Colonic mucosa (tissue), 4 donors: Measurements from ENCODE around the gene TRAK1. TPM values are rescaled to one million over a fixed set of nuclear protein-coding genes. Genes with fewer than 3 reads are reported as not detected.

Experiments used
- DNase-seq: peaks from one replicate; pipeline ENCODE4 v3.0.0-alpha.2; 2020
- H3K27ac ChIP-seq: fragments of 200-600 bp; one replicate; pipeline ENCODE4 v1.8.0; 2021
- H3K27me3 ChIP-seq: fragments of 200-600 bp; one replicate; pipeline ENCODE4 v1.8.0; 2021
- H3K36me3 ChIP-seq: fragments of 200-600 bp; one replicate; pipeline ENCODE4 v1.8.0; 2021
- H3K4me1 ChIP-seq: fragments of 200-600 bp; one replicate; pipeline ENCODE4 v1.8.0; 2021; ENCODE audit warnings: mild to moderate bottlenecking
- H3K4me3 ChIP-seq: fragments of 200-600 bp; one replicate; pipeline ENCODE4 v1.8.0; 2021
- H3K9ac ChIP-seq, 2 donors: one replicate each; pipeline ENCODE4 v1.7.0; 2013; ENCODE audit warnings: control low read depth in 2 of 2, low read depth in 2 of 2, low read length in 2 of 2
- H3K9me3 ChIP-seq: fragments of 200-600 bp; one replicate; pipeline ENCODE4 v1.8.0; 2021
- intact Hi-C: fragments of 100-400 bp; cut with DNase I; formaldehyde crosslinking; loops from one replicate; pipeline ENCODE4 v1.14.1; 2022
- total RNA-seq, 2 donors: library from RNA; stranded (reverse); fragmentation: NEBNext Ultra II Directional in 1 of 2; extraction: Animal tissue kit (Norgen Biotek cat#: 25700) in 1 of 2; gene quantifications; one replicate each; pipeline ENCODE4 v1.2.1, GENCODE V29; 2021
- TF ChIP-seq, protein P1 (sequence below): fragments of 200-600 bp; IDR thresholded peaks from one replicate; pipeline ENCODE4 v1.8.0; 2022; ENCODE audit warnings: antibody characterized with exemption, mild to moderate bottlenecking
- donor health status: healthy.
- donor health status: DM: no; HTN: no; CAD: no.
- donor health status: DM: no; HTN: no; CAD: no.

The TRAK1 gene
- total RNA-seq, 2 donors from 2014 or later: 58.9 to 70.3 TPM

DNA sequence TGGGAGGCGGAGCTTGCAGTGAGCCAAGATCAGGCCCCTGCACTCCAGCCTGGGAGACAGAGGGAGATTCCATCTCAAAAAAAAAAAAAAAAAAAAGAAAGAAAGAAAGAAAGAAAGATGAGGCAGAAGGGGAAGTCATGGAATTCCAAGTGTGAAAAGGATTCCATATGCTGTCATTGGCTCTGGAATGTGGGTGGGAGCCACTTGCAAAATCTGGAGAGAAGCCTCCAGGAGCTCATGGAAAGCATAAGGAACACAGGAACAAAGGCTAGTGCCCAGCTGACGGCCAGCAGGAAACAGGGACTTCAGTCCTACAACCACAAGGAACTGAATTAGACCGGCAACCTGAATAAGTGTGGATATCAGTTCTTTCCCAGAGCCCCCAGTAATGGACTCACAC lies 12.5 kb upstream of the TRAK1 start:
- H3K9me3 ChIP-seq: no peaks in the 10 kb centered on the region
- H3K4me3 ChIP-seq: no peak overlapping the region
- intact Hi-C loops: no loop called here
- peak overlapping the region; percentile 63 for H3K27ac ChIP-seq
- H3K27me3 ChIP-seq: no peaks in the 10 kb centered on the region
- H3K9ac ChIP-seq: peak overlapping the region in 1 of 2 donors; percentile 26
- no peak for DNase-seq
- peaks cover 12% of the 10 kb centered on the region for H3K4me1 ChIP-seq
- TF ChIP-seq, protein P1, sequence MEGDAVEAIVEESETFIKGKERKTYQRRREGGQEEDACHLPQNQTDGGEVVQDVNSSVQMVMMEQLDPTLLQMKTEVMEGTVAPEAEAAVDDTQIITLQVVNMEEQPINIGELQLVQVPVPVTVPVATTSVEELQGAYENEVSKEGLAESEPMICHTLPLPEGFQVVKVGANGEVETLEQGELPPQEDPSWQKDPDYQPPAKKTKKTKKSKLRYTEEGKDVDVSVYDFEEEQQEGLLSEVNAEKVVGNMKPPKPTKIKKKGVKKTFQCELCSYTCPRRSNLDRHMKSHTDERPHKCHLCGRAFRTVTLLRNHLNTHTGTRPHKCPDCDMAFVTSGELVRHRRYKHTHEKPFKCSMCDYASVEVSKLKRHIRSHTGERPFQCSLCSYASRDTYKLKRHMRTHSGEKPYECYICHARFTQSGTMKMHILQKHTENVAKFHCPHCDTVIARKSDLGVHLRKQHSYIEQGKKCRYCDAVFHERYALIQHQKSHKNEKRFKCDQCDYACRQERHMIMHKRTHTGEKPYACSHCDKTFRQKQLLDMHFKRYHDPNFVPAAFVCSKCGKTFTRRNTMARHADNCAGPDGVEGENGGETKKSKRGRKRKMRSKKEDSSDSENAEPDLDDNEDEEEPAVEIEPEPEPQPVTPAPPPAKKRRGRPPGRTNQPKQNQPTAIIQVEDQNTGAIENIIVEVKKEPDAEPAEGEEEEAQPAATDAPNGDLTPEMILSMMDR: no peak
- H3K36me3 ChIP-seq: no peaks in the 10 kb centered on the region

- Histone ChIP-seq H3K27me3 (no peaks in the 10 kb centered on the region), H3K9me3 (no peaks in the 10 kb centered on the region), H3K9ac (peak overlapping the region; percentile 14 to 72), H3K4me1 (peaks cover 16% of the 10 kb centered on the region), H3K36me3 (no peaks in the 10 kb centered on the region), H3K27ac (peak overlapping the region; percentile 63), H3K4me3 (no peak overlapping the region)
- TF ChIP-seq, protein P1: no peak
- peak; percentile 47 for DNase-seq
- intact Hi-C loops: no loop called here
Measured at GRCh38 chr3:42079701-42080452, 11.3 kb upstream of the TRAK1 start.

DNA sequence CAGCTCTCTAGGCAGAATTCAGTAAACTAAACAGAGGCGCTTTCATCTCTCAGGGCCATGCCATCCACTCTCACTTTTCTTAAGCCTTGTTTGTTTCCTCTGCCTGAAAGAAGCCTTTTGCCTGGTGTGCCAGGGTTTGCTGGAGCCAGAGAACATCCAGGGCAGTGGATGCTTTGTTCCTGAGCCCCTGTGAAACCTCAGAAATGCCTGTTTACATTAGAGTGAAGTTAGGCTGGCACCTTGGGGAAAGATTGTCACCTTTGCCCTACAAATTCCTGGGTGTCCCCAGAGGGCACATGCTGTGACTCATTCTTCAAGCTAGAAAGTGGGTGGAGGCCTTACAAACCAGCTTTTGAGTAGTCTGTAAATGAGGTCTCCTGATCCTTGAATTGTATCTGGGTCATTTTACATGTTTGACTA lies 10.7 kb upstream of the TRAK1 start:
- intact Hi-C loops: no loop called here

GRCh38 chr3:42081838-42082473 lies 9.2 kb upstream of the TRAK1 start:
- no peak for DNase-seq
- no peaks in the 10 kb centered on the region for H3K27me3 ChIP-seq
- peaks cover 16% of the 10 kb centered on the region for H3K4me1 ChIP-seq
- H3K36me3 ChIP-seq: no peaks in the 10 kb centered on the region
- intact Hi-C loops: no loop called here
- no peak overlapping the region for H3K4me3 ChIP-seq
- TF ChIP-seq, protein P1: no peak
- H3K9ac ChIP-seq: no peak overlapping the region
- H3K9me3 ChIP-seq: no peaks in the 10 kb centered on the region
- peak overlapping the region; percentile 63 for H3K27ac ChIP-seq

More for the DNA sequence above, 10.7 kb upstream of the TRAK1 start:
- no peaks in the 10 kb centered on the region for H3K27me3 ChIP-seq
- peaks cover 16% of the 10 kb centered on the region for H3K4me1 ChIP-seq
- H3K9ac ChIP-seq: peak overlapping the region in 1 of 2 donors; percentile 72
- peak overlapping the region; percentile 63 for H3K27ac ChIP-seq
- H3K4me3 ChIP-seq: no peak overlapping the region
- TF ChIP-seq, protein P1: no peak
- no peaks in the 10 kb centered on the region for H3K9me3 ChIP-seq
- peak; percentile 80 for DNase-seq
- H3K36me3 ChIP-seq: no peaks in the 10 kb centered on the region

DNA sequence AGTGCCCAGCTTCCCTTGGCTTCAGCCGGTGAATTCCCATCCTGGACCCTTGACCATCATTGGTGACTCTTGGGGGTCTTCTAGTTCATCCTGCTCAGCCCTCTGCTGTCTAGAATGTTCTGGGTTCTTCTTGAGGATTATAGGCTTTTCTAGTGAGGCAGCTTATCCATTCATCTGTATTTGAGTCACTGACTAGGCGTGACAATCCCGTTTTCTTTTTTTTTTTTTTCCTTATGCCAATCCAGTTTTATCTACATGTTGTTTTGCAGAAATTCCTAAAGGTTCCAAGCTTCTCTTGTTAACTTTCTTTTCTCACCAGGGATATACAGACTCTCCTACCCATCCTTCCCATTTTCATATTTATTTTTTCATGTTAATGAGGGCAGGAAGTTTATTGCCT lies 6.6 kb upstream of the TRAK1 start:
- no peak overlapping the region for H3K9ac ChIP-seq
- H3K4me1 ChIP-seq: peaks cover 16% of the 10 kb centered on the region

More for the DNA sequence above, 6.6 kb upstream of the TRAK1 start:
- no peak for DNase-seq
- TF ChIP-seq, protein P1: no peak
- Histone ChIP-seq H3K36me3 (no peaks in the 10 kb centered on the region), H3K4me3 (no peak overlapping the region), H3K27me3 (no peaks in the 10 kb centered on the region), H3K9me3 (no peaks in the 10 kb centered on the region), H3K27ac (no peak overlapping the region)
- intact Hi-C loops: no loop called here
